DND-41 (cell line): ENCODE results near the gene CALM1.

Experiments
- ATAC-seq: fragments of 200-7000 bp; cut with Tn5 transposase; 3 replicates; pipeline ENCODE4 v1.9.1; 2021; ENCODE audit warnings: low read depth; ENCODE audit not compliant: insufficient read depth
- DNase-seq: peaks from one replicate; pipeline ENCODE4 v3.0.0-alpha.2; 2020
- H2AFZ ChIP-seq: 2 replicates; pipeline ENCODE4 v1.6.0; 2012; ENCODE audit warnings: low read depth, low read length
- H3K27ac ChIP-seq: 2 replicates; pipeline ENCODE4 v1.5.1; 2012; ENCODE audit warnings: low read length, inconsistent platforms
- H3K27me3 ChIP-seq: fragments of 200-600 bp; sonication (generic); 2 replicates; pipeline ENCODE4 v1.6.0; 2012; ENCODE audit warnings: low read length, mild to moderate bottlenecking, inconsistent platforms; ENCODE audit not compliant: insufficient read depth, poor library complexity
- H3K36me3 ChIP-seq: 2 replicates; pipeline ENCODE4 v1.5.1; 2012; ENCODE audit warnings: low read length, inconsistent platforms; ENCODE audit not compliant: insufficient read depth
- H3K4me1 ChIP-seq: 2 replicates; pipeline ENCODE4 v1.5.1; 2012; ENCODE audit warnings: mild to moderate bottlenecking, low read length; ENCODE audit not compliant: insufficient read depth
- H3K4me2 ChIP-seq: 2 replicates; pipeline ENCODE4 v1.6.0; 2012; ENCODE audit warnings: mild to moderate bottlenecking, moderate library complexity, low read length, inconsistent platforms; ENCODE audit not compliant: insufficient read depth
- H3K4me3 ChIP-seq, 2 experiments: fragments of 200-600 bp in 1 of 2; shearing (Covaris generic) in 1 of 2; 2 replicates each; pipeline ENCODE4 v1.5.1; 2012 to 2016; ENCODE audit warnings: inconsistent platforms in 2 of 2, low read length in 2 of 2, mild to moderate bottlenecking in 2 of 2, low read depth in 1 of 2, moderate library complexity in 1 of 2
- H3K79me2 ChIP-seq: 2 replicates; pipeline ENCODE4 v1.6.0; 2012; ENCODE audit warnings: low read length, inconsistent platforms; ENCODE audit not compliant: insufficient read depth
- H3K9ac ChIP-seq: 2 replicates; pipeline ENCODE4 v1.6.0; 2012; ENCODE audit warnings: low read depth, mild to moderate bottlenecking, inconsistent platforms, low read length, moderate library complexity
- H3K9me3 ChIP-seq: 2 replicates; pipeline ENCODE4 v1.5.1; 2012; ENCODE audit warnings: low read length, moderate library complexity, mild to moderate bottlenecking, inconsistent platforms; ENCODE audit not compliant: insufficient read depth, severe bottlenecking
- H4K20me1 ChIP-seq: 2 replicates; pipeline ENCODE4 v1.6.0; 2012; ENCODE audit warnings: low read length; ENCODE audit not compliant: insufficient read depth
- CTCF ChIP-seq: IDR thresholded peaks from 2 replicates; pipeline ENCODE4 v1.5.1; 2012; ENCODE audit warnings: borderline replicate concordance, low read length, moderate library complexity, mild to moderate bottlenecking; ENCODE audit not compliant: poor library complexity, severe bottlenecking; ENCODE audit errors: extremely low read depth
- EZH2 ChIP-seq: IDR thresholded peaks from 3 replicates; pipeline ENCODE4 v1.6.1; 2012; ENCODE audit warnings: borderline replicate concordance, low read depth, mild to moderate bottlenecking, moderate library complexity, low read length, inconsistent platforms; ENCODE audit not compliant: severe bottlenecking

CALM1 gene

GRCh38 chr14:90447720-90448497 is 51.1 kb downstream of the CALM1 start:
- H3K36me3 ChIP-seq, result no peaks in the 10 kb centered on the region
- no peak for ATAC-seq
- H4K20me1 ChIP-seq, result no peaks in the 10 kb centered on the region
- no peaks in the 10 kb centered on the region for H3K4me1 ChIP-seq
- no peak for DNase-seq
- H2AFZ ChIP-seq, result no peak overlapping the region
- no peaks in the 10 kb centered on the region for H3K27me3 ChIP-seq
- H3K79me2 ChIP-seq, result no peaks in the 10 kb centered on the region
- TF ChIP-seq EZH2 (no peak), CTCF (peak; percentile 18)
- H3K4me3 ChIP-seq, result no peak overlapping the region
- H3K9ac ChIP-seq, result no peak overlapping the region
- H3K27ac ChIP-seq, result no peak overlapping the region
- H3K4me2 ChIP-seq, result no peak overlapping the region
- H3K9me3 ChIP-seq, result peaks cover 5% of the 10 kb centered on the region

- Histone ChIP-seq H4K20me1 (no peaks in the 10 kb centered on the region), H3K4me1 (no peaks in the 10 kb centered on the region), H3K36me3 (no peaks in the 10 kb centered on the region), H2AFZ (no peak overlapping the region), H3K27me3 (no peaks in the 10 kb centered on the region), H3K9me3 (peaks cover 5% of the 10 kb centered on the region), H3K4me3 (no peak overlapping the region), H3K4me2 (no peak overlapping the region), H3K79me2 (no peaks in the 10 kb centered on the region), H3K9ac (no peak overlapping the region), H3K27ac (no peak overlapping the region)
- ATAC-seq, result no peak
- TF ChIP-seq CTCF (no peak), EZH2 (no peak)
- no peak for DNase-seq
Measured at GRCh38 chr14:90449411-90449810, 52.6 kb downstream of the CALM1 start.

GRCh38 chr14:90450151-90450550 is 53.3 kb downstream of the CALM1 start:
- Histone ChIP-seq H3K79me2 (no peaks in the 10 kb centered on the region), H3K4me2 (no peak overlapping the region), H4K20me1 (no peaks in the 10 kb centered on the region), H2AFZ (no peak overlapping the region), H3K36me3 (no peaks in the 10 kb centered on the region), H3K9ac (no peak overlapping the region), H3K4me3 (no peak overlapping the region), H3K27me3 (no peaks in the 10 kb centered on the region), H3K4me1 (no peaks in the 10 kb centered on the region), H3K27ac (no peak overlapping the region), H3K9me3 (peaks cover 5% of the 10 kb centered on the region)
- no peak for DNase-seq
- TF ChIP-seq CTCF, result no peak
- no peak for TF ChIP-seq EZH2
- ATAC-seq, result no peak
